ENCODE measurements around the gene XCR1.
"Not testable (repeated sequence)": the region's sequence is repeated elsewhere in the genome, so short reads cannot be mapped to it uniquely, and the experiment has no call there.

The XCR1 gene

GRCh38 chr3:46038071-46038470 is 10.8 kb upstream of the XCR1 start:
- DNase-seq, result not testable (repeated sequence)

DNA sequence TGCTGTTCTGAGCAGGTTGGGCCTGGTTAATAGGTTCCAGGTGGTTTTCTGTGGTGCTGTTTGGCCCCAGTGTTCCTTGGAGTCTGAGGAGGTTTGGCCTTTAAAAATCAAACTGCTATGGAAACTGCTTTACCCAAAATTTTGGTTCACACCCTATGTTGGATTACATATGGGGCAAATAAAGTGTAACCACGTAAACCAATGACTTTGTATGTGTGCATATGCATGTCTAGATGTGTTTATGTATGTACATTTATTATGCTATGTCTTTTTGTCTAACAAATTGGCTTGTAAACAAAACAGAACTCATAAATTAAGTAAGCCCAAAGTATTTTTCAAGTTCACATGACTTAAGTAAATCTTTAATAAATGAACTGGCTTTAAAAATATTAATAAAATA is 8.9 kb upstream of the XCR1 start:
- DNase-seq, result no peak

- no peak for DNase-seq
Observed at GRCh38 chr3:46031747-46032146, 4.5 kb upstream of the XCR1 start.

DNA sequence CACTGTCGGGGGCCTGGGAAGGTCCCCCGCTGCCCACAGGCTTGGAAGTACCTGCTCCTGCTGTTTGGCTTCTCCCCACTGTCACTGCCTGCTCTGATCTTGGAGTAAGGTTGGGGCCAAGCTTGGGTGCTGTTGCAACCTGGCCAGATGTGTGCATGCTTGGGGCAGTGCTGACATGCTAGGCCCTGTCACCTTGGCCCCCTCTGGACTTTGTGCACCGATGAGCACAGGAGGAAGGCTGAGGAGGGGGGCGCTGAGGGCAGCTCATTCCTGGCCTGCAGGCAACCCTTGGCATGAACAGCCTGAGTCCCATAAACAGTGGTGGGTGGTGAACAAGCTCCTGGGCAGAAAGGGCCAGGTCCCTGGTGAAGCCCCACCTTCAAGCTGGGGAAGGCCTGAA is 4.0 kb upstream of the XCR1 start:
- DNase-seq, result no peak

DNA sequence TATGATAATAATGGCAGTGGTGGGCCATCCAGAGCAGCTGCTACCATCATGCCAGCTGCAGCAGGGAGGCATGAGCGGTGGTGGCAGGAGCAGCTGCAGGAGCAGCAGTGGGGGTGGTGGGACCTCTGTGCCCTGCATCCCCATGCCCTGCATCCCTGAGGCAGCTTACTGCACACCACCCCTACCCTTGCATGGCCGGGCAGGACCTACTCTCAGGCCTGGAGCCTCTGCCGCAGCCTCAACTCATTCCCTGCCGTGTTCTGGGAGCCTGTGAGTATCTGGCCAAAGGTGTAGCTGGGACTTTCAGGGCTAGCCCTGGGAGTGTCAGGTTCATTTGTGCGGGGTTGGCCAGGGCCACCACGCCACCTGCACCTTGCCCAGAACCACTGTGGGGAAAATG is 3.3 kb upstream of the XCR1 start:
- DNase-seq, result no peak

GRCh38 chr3:46029953-46030543 is 2.8 kb upstream of the XCR1 start:
- peak; percentile 21 to 59 (median 38) for DNase-seq

DNA sequence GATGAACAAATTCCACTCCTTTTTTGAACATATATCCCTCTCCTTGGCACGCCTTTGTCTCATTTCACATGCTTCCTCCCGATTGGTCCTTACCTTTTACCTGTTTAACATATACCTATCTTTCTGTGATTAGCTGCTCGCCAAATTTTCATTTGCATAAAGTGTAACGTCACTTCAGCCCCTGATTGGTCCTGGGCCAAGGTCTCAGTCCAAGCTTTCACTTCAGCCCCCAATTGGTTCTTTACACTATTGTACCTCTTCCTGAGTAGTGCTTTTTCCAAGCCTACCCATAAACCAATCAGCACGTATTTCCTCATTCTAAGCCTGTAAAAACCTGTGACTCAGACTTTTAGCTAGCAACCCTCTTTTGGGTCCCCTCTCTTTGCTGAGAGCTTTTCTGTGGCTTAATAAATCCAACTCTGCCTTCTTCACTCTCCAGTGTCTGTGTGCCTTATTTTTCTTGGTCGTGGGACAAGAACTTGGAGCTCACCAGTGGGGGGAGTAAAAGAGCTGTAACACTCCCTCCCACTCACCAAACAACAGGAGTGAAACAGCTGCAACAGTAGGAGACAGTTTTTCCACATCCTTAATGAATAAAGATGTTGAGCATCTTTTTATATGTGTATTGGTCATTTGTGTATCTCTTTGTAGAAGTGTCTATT is 584 bp upstream of the XCR1 start:
- no peak for DNase-seq

GRCh38 chr3:46025139-46025538 is 2.1 kb downstream of the XCR1 start:
- DNase-seq, result no peak

DNA sequence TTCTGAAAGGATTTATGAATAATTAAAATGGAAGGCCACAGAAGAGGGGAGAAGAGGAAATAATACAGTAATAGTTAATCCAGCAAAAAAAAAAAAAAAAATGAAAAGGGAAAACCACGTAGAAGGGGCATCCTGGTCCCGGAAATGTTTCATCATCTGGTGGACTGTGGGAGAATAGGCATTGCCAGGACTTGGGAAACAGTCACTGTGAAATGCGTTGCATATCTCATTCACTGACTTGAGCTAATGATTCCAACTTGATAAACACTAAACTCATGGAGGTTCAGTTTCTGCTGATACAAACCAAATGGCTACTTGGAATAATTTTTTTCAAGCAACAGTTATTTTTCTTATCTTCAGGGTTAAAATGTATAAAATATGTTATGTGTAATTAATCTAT is 3.2 kb downstream of the XCR1 start:
- DNase-seq, result no peak

DNA sequence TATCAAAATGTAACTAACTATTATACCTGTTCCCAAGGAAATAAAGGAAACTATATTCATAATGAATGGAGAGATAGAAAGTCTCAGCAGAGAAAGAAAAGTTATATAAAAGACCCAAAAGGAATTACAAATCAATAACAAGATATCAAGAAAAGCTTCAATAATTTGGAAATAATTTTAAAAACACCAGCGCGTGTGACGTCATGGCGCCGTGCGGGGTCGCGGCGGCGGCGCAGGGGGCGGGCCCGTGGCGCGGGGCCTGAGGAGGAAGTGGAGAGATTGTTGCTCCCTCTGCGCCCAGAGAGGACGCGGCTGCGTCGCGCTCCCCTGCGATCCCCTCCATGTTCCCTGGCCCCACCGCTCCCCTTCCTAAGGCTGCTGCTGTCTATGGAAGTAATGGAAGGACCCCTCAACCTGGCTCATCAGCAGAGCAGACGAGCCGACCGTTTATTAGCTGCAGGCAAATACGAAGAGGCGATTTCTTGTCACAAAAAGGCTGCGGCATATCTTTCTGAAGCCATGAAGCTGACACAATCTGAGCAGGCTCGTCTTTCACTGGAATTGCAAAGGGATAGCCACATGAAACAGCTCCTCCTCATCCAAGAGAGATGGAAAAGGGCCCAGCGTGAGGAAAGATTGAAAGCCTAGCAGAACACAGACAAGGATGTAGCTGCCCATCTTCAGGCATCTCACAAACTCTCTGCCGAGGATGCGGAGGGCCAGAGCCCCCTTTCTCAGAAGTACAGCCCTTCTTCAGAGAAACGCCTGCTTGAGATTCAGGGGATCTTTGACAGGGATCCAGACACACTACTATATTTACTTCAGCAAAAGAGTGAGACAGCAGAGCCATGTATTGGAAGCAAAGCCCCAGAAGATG is 4.1 kb downstream of the XCR1 start:
- no peak for DNase-seq

- DNase-seq, result no peak
Observed at GRCh38 chr3:46021516-46021915, 5.8 kb downstream of the XCR1 start.

GRCh38 chr3:46020766-46021510 is 6.3 kb downstream of the XCR1 start:
- DNase-seq, result no peak

- DNase-seq, result peak in 3 of 4 experiments; percentile 10 to 28 (median 17)
Observed at GRCh38 chr3:46019707-46020106, 7.6 kb downstream of the XCR1 start.

DNA sequence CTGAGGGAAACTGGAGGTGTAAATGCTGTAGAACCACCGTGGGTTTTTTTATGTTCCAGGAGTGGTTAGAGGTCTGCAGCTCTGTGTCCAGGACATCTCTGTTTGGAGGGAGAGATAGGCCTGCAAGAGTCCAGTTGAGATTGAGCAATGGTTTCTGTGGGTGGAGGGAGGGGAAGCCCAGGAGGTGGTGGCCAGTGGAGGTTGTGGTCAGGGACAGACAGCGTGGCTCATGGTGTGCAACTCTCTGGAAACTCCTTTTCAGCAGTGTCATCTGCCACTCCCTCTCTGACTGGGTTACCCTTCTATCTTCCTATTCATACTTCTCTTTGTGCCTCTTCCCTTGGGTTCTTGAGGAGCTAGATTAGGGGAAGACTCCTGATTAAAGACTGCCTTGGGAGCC is 9.6 kb downstream of the XCR1 start:
- DNase-seq, result peak; percentile 81 to 89 (median 86)

DNA sequence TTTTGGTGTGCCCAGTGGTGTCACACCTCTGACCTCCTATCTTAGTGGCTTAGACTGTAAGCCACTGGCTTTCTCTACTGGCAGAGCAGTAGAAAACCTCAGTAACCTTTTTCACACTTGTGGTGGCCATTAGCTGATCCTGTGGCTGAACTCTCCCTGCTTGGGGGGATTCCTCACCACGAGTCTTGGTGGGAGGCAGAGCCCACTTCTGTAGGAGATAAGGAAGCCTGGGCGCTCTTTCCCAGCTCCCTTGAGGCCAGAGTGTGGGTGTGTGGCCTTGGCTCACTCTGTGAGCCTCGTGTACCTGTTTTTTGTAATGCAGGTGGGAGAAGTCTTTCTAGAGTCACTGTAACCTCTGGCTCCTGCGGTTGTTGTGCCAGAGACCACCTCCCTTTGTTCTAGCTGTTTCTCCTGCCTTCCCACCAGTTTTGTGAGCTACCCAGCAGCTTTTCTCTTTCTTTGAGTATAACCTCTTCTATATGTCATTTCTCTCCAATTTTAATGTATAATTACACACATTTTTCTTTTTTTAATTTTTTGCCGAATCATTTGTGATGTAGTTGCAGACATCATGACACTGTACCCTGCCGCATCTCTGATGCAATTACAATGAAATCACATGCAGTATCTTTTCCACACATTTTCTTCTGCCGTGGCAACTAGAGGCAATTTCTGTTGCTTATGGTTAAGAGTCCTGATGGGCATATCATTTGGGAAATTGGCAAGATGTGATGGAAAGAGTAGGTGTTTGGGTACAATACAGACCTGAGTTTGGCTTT is 13.8 kb downstream of the XCR1 start:
- DNase-seq, result no peak

DNA sequence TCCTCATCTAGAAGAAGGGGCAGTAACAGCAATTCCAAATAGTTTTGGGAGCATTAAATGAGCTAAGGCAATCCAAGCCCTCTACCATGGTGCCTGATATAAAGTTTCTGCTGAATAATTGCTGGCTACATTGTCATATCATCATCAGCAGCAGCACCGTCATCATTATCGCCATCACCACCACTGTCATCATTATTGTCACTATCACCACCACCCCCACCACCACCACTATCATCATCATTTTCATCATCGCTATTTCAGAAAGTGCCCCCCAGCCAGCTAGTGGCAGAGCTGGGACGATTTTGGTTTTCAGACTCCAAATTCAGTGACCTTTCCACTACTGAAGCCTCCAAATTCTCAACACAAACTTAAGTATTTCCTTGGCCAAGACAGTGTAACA is 15.0 kb downstream of the XCR1 start:
- no peak for DNase-seq

GRCh38 chr3:46010519-46011113 is 16.7 kb downstream of the XCR1 start:
- DNase-seq, result no peak

DNA sequence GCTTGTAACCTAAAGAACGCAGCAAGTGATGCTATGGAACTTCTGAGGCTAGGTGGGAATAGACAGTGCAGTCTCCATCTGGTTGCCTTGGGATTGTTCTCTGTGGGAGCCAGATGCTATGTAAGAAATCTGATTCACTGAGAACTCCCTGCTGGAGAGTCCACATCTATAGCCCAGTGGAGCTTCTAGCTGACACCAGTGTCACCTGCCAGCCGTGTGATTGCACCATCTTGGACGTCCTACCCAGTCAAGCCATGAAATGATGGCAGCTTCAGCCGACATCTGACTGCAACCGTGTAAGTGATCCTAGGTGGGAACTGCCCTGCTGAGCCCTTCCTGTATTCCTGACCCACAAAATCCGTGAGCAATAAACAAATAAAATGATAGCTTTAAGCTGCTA is 19.2 kb downstream of the XCR1 start:
- DNase-seq, result no peak

- no peak for DNase-seq
Observed at GRCh38 chr3:46007280-46007679, 20.0 kb downstream of the XCR1 start.

- no peak for DNase-seq
Observed at GRCh38 chr3:46006238-46007032, 20.8 kb downstream of the XCR1 start.

GRCh38 chr3:46003706-46004105 is 23.6 kb downstream of the XCR1 start:
- not testable (repeated sequence) for DNase-seq
